HG02870 (cell line): ENCODE results near the gene PPM1M.
A peak's percentile ranks its signal among the peaks of the same experiment; 100 is the strongest.

Source experiments
- ATAC-seq: cut with Tn5 transposase; IDR thresholded peaks from one replicate; pipeline ENCODE4 v1.9.1; 2021; ENCODE audit warnings: mild to moderate bottlenecking, moderate library complexity; ENCODE audit not compliant: unreplicated experiment

PPM1M gene

DNA sequence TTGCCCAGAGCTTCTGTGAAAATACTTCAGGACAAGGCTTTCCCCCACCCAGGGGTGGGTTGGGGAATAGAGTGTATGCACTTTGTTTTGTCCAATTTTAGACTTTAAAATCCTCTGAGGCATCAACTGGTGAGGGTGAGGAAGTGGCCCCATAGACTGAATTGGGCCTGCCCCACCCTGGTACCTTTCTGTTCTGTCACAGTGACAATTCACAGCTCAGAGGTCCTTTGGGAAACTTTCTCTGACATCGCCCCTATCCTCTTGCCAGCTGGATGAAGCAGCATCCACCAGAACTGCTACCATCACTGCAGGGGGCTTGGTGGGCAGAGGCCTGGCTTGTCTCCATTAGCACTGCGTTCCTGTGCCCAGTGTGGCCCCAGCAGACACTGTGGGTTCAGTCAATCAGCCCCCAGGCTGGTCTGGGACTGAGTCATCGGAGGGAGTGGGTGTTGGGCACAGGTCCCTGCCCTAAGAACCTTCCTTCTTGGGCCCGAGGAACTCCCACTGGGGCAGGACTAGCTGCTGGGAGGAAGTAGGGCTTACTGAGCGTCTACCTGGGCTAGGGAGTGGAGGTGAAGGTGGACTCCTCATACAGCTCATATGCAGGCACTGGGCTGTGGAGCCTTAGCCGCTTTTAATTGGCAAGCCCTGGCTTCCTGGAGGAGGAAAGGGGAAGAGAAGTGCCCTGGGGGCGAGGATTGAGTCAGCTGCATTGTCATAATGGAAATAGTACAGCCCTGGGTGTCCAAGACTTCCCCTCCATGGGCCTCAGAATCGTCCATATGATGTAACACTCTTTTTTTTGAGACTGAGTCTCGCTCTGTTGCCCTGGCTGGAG lies 1.5 kb upstream of the PPM1M start:
- peak; percentile 41 for ATAC-seq

DNA sequence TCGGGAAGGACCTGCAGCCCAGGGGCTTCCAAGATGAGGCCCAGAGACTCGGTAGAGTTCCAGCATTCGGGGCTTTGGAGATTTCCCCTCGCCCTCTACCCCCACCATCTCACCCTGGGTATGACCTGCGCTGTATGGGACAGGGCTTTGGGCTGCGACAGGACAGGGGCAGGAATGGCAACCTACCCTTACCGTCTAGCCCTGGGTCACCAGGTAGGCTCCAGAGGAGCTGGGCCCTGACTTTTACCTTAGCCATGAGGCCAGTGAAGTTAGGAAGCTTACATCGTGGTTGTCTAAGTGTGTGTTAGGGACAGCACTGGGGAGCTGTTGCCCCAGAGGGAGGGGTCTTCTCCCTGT lies 683 bp downstream of the PPM1M start:
- ATAC-seq: no peak

GRCh38 chr3:52246728-52247408 lies 1.3 kb downstream of the PPM1M start:
- no peak for ATAC-seq

- no peak for ATAC-seq
Observed at GRCh38 chr3:52247409-52248164, 2.0 kb downstream of the PPM1M start.

DNA sequence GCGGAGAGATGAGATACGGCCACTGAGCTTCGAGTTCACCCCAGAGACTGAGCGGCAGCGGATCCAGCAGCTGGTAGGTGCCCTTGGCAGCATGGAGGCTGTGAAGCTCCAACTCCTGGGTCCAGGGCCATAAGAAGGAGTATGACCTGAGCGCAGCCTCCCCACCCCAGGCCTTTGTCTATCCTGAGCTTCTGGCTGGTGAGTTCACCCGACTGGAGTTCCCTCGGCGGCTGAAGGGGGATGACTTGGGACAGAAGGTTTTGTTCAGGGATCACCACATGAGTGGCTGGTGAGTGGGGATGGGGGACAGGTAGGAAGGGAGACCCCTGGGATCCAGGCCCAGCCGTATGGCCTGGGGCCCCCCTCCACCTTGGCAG lies 2.6 kb downstream of the PPM1M start:
- no peak for ATAC-seq

- no peak for ATAC-seq
Observed at GRCh38 chr3:52248816-52249547, 3.4 kb downstream of the PPM1M start.

DNA sequence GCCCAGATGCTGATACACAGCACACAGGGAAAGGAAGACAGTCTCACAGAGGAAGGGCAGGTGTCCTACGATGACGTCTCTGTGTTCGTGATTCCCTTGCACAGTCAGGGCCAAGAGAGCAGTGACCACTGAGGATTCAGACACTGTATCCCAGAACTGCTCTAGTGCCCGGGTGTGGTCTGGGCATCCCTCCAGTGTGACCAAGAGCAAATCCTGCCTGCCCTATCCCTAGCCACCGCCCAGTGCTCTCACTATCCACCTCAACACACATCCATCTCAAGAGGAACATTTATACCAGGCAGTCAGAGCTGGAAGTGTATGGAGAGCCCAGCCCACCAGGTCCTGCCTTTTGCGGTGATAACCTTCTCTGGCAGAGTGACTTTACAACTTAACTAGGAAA lies 4.1 kb downstream of the PPM1M start:
- no peak for ATAC-seq

DNA sequence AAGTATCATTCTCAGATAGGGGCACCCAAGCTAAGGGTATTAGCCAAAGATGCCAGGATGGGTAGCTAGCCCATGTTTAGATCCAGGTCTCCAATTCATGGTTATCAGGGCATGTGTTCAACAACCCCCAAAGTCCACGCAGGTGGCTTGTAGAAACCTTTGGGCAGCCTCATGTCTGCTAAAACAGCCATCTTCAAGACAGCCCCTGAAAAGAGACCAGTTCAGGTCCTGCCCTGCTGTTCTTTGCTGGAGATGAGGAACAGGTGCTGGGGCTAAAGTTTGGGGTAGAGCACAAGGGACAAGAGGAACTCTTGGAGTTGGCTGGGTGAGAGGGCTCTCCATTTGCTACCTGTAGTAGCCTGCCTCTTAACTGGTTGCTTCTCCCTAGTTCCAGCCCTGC lies 4.6 kb downstream of the PPM1M start:
- ATAC-seq: no peak

GRCh38 chr3:52253314-52254304 lies 8.1 kb downstream of the PPM1M start:
- peak; percentile 72 for ATAC-seq

DNA sequence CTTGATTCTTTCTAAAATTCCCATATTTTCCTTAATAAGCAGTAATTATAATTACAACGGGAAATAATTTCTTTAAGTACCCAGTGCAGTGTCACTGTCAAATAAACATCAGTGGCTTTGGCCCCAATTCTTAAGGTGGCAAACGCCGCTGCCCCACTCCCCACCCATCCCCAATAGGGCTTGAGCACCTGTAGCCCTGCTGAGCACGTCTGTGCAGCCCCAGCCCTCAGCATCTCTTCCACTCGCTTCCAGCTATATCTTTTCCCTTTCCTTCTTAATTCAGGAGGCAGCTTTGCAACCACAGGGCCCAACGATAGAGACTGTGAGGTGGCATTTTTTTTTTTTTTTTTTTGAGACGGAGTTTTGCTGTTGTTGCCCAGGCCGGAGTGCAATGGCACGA lies 9.0 kb downstream of the PPM1M start:
- ATAC-seq: no peak

GRCh38 chr3:52256159-52256558 lies 10.6 kb downstream of the PPM1M start:
- ATAC-seq: no peak

DNA sequence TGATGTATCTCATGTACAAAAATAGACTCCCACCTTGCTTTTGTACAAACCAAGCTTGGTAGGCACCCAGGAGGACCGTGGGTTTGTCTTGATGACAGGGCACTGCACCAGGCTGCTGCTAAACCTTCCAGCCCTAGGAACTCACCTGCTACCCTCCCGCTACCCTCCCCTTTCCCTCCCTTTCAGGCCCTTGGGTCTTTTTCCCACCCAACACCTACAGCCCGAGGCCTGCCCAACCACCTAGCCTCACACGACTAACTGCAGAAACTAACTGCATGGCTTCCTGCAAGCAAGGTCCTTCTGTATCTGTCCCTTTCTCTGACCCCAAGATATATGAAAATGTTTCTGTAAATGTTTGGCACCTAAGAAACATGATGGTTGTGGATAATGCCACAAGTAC lies 11.1 kb downstream of the PPM1M start:
- no peak for ATAC-seq

- no peak for ATAC-seq
Observed at GRCh38 chr3:52257911-52258310, 12.4 kb downstream of the PPM1M start.

DNA sequence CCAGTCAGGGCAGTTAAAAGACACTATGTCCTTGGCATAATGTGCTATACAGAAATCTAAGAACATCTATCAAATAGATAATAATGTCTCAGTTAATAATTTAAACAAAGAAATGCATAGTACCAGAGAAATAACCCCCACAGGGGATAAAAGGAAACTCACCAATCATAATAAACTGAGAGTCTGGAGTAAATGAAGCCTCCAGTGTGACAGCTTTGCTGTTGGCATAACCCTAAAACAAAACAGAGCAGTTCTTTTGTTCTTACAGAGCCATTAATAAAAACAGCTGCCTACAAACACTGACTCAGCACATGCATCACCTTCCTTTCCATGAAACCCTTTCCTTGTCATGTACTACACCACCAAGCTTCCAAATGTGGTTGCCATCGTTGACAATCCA lies 13.5 kb downstream of the PPM1M start:
- ATAC-seq: no peak

DNA sequence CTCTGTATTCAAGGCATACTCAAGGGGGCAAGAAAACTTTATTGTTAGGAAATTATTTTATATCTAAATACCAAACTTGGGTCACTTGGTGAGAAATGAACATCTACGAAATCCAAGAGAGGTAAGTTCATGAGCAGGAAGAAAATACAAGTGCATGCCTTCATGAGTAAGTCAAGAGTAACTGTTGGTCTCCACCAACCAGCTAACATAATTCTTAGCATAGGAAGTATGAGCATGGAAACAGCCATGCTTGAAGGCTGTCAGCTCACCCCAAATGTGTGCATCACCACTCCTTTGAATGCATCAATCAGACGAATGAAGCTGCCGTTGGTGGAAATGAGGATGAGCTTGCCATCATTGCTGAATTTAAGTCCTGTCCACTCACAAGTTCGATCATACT lies 13.9 kb downstream of the PPM1M start:
- ATAC-seq: no peak

DNA sequence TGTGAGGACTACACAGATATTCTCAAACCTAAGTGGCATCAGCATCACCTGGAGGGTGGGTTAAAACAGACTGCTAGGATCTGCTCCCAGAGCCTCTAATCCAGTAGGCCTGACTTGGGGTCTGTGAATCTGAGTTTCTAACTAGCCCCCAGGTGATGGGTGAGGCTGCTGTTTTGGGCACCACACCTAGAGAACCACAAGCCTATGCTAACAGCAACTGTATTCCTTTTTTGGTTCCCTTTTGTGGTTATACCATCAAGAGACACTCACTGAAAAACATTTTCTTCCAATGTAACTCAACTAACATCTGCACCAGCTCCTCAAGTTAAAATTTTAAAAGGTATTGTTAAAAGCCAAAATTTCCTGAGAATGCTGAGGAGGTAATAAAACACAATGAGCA lies 16.9 kb downstream of the PPM1M start:
- ATAC-seq: no peak

DNA sequence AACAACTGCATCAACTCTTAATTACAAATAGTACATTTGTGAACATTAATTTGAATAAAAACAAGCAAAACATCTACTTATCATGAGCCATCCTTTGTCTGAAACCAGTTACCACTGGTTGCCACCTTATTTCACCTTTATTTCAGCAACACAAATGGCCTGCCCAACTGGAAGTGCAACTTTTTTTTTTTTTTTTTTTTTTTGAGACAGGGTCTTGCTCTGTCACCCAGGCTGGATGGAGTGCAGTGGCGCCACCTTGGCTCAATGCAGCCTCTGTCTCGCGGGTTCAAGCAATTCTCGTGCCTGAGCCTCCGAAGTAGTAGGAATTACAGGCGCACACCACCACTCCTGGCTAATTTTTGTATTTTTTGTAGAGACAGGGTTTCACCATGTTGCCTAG lies 19.8 kb downstream of the PPM1M start:
- ATAC-seq: no peak

DNA sequence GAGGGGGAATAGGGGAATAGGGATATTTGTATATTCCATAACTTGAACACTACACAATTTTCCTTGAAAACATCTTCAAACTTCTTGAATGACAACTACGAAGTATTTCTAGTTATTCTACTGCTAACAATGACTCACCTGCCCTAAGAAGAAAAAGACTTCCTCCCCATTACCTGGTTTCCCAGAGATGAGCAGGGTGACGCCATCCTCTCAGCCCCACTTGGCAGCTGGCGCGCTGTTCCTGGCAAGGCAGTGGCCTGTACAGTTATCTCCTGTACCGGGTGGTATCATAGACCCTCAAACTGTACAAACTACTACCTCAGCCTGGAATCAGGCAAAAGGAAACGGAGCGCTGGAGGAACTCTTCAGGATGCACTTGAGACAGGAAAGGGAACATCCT lies 22.5 kb downstream of the PPM1M start:
- no peak for ATAC-seq

DNA sequence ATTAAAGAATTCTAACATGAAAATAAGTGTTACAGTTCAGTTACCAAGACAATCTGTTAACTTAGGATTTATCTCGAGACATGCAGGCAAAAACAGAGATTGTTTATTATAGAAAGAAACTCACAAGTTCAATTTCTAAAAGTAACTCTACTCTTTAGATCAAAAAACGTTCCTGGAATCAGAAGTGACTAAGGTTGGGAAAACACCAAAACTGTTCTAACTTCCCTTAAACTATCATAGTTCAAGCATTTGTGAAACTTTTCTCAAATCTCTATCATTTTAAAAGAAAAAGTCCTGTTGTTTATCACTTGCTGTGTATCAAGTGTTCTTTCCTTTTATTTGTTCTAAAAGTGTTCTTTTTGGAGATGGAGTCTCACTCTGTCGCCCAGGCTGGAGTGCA lies 24.2 kb downstream of the PPM1M start:
- no peak for ATAC-seq

- ATAC-seq: no peak
Observed at GRCh38 chr3:52270252-52270754, 24.7 kb downstream of the PPM1M start.
